Ascending aorta (tissue), 2 donors: ENCODE results near the gene NEK6. TPM values are rescaled to one million over a fixed set of nuclear protein-coding genes. Genes with fewer than 3 reads are reported as not detected.

Experiments used
- DNase-seq, 2 donors: peaks; one replicate each; pipeline ENCODE4 v3.0.0-alpha.2; 2019; ENCODE audit warnings: low spot score in 2 of 2
- H3K27ac ChIP-seq, 2 donors: fragments of 200-600 bp; sonication (generic); one replicate each; pipeline ENCODE4 v1.5.1; 2016 to 2017; ENCODE audit warnings: mild to moderate bottlenecking in 1 of 2
- H3K27me3 ChIP-seq: fragments of 200-600 bp; sonication (generic); one replicate; pipeline ENCODE4 v1.5.1; 2017
- H3K36me3 ChIP-seq, 2 donors: fragments of 200-600 bp; sonication (generic); one replicate each; pipeline ENCODE4 v1.5.1; 2016
- H3K4me1 ChIP-seq, 2 donors: fragments of 200-600 bp; sonication (generic); one replicate each; pipeline ENCODE4 v1.5.1; 2016 to 2017; ENCODE audit warnings: mild to moderate bottlenecking in 1 of 2
- H3K4me3 ChIP-seq, 2 donors: fragments of 200-600 bp; sonication (generic); one replicate each; pipeline ENCODE4 v1.5.1; 2016 to 2017; ENCODE audit warnings: mild to moderate bottlenecking in 1 of 2
- H3K9me3 ChIP-seq, 2 donors: fragments of 200-600 bp; sonication (generic); one replicate each; pipeline ENCODE4 v1.5.1; 2016
- intact Hi-C: fragments of 100-400 bp; cut with DNase I; formaldehyde crosslinking; loops from one replicate; pipeline ENCODE4 v1.15.1; 2023
- total RNA-seq: library from RNA; depleted of rRNA; stranded (reverse); fragments of >200 nt; gene quantifications from one replicate; pipeline ENCODE4 v1.1.0, GENCODE V29; 2016
- TF ChIP-seq, protein P1 (sequence below), 3 experiments: fragments of 200-600 bp in 2 of 3; fragments of 450-650 bp in 1 of 3; sonication (generic) in 2 of 3; IDR thresholded peaks; one replicate each; pipeline ENCODE4 v1.5.1; 2016 to 2019; ENCODE audit warnings: antibody characterized with exemption in 3 of 3, mild to moderate bottlenecking in 1 of 3, moderate library complexity in 1 of 3

Gene NEK6
- total RNA-seq, 1 donor from 2014 or later, result 6.7 TPM

GRCh38 chr9:124386201-124386600 lies 128.5 kb downstream of the NEK6 start:
- no peak overlapping the region for H3K27ac ChIP-seq
- intact Hi-C loops, result no loop called here
- DNase-seq, result no peak
- no peaks in the 10 kb centered on the region for H3K9me3 ChIP-seq
- H3K27me3 ChIP-seq, result no peaks in the 10 kb centered on the region
- H3K4me3 ChIP-seq, result no peak overlapping the region
- TF ChIP-seq, protein P1, sequence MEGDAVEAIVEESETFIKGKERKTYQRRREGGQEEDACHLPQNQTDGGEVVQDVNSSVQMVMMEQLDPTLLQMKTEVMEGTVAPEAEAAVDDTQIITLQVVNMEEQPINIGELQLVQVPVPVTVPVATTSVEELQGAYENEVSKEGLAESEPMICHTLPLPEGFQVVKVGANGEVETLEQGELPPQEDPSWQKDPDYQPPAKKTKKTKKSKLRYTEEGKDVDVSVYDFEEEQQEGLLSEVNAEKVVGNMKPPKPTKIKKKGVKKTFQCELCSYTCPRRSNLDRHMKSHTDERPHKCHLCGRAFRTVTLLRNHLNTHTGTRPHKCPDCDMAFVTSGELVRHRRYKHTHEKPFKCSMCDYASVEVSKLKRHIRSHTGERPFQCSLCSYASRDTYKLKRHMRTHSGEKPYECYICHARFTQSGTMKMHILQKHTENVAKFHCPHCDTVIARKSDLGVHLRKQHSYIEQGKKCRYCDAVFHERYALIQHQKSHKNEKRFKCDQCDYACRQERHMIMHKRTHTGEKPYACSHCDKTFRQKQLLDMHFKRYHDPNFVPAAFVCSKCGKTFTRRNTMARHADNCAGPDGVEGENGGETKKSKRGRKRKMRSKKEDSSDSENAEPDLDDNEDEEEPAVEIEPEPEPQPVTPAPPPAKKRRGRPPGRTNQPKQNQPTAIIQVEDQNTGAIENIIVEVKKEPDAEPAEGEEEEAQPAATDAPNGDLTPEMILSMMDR (IDR thresholded peaks at IDR 0.05), result no peak
- peaks cover 11 to 25% of the 10 kb centered on the region in 2 donors for H3K36me3 ChIP-seq
- H3K4me1 ChIP-seq, result no peaks in the 10 kb centered on the region

DNA sequence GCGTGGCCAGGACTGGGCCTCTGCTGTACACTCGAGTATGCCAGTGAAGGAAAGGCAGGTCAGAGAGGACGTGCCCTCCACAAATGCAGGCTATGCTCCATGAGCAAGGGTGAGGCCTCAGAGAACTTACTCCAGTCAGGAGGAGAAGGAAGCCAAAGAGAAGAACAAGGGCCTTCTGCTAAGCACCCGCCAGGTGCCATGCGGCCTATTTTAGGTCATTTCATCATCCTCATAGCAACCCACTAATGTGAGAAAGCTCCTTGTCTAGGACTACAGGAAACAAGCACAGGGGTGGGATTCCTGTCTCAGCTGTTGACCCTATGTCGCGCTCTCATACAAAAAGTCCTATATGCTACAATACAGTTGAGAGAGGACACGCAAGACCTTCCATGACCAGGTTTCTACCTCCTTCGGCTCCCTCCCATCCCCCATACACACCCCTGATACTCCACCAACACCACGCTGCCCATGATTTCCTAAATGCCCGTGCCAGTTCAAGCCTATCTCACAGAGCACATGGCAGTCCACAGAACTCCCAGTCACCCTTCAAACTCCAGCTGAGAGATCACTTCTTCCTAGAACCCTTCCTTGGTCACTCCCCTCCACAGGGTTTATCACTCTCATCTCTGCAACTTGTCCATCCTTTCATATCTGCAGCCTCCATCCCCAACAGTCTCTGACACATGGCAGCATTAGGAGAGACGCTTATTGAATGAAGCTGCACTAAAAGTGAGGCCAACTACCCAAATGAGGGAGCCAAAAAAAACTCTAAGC lies 130.7 kb downstream of the NEK6 start:
- DNase-seq, result no peak
- intact Hi-C loops, result no loop called here
- Histone ChIP-seq H3K4me3 (no peak overlapping the region), H3K27ac (no peak overlapping the region), H3K4me1 (peaks cover 3 to 4% of the 10 kb centered on the region in 2 donors), H3K27me3 (no peaks in the 10 kb centered on the region), H3K9me3 (no peaks in the 10 kb centered on the region), H3K36me3 (peaks cover 10 to 11% of the 10 kb centered on the region in 2 donors)
- TF ChIP-seq, protein P1 (IDR thresholded peaks at IDR 0.05), result no peak

DNA sequence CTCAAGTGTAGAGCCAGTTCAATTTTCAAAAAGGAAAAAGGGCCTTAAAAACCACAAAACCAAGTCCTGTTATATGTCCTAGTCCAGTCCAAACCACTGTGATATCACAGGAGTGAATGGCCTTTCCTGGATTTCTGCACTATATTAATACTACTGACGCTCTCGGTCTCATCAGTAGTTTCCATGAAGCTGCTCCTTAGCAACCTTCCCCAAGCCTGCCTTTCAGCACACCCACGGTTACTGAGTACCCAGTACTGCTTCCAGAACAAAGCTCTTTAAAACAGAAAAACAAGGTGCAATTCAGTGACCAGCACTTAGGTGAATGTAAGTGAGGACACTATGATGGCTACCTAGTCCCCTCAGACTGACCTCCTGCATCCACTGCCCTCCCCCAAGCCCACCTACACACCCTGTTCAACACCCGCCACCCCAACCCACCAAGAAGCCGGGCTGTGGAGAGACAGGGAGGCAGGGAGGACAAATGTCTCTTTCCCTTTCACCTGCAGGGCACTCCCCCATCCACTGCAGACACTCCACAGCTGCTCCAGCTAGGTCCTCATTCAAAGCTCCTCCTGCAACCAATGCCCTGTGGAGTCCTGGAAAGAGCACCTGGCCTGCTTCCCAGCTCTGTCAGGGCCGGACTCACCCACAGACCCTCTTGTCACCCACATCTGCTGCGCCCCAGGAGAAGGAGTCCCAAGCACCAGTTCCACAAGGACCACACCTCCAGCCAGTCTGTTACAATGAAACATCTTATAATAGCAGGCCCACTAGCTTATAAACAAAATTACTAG lies 131.6 kb downstream of the NEK6 start:
- Histone ChIP-seq H3K27me3 (no peaks in the 10 kb centered on the region), H3K4me1 (peaks cover 3 to 4% of the 10 kb centered on the region in 2 donors), H3K9me3 (no peaks in the 10 kb centered on the region)

GRCh38 chr9:124390794-124391658 lies 133.3 kb downstream of the NEK6 start:
- no peak overlapping the region for H3K4me3 ChIP-seq
- H3K9me3 ChIP-seq, result no peaks in the 10 kb centered on the region
- H3K27me3 ChIP-seq, result no peaks in the 10 kb centered on the region
- intact Hi-C loops, result loop anchor here (10.0 kb wide), 1 partner anchor 266 kb away; no protein-coding TSS in a partner anchor
- H3K27ac ChIP-seq, result no peak overlapping the region
- TF ChIP-seq, protein P1 (IDR thresholded peaks at IDR 0.05), result no peak
- peaks cover 0 to 5% of the 10 kb centered on the region in 2 donors for H3K36me3 ChIP-seq
- no peak for DNase-seq
- H3K4me1 ChIP-seq, result peaks cover 3 to 4% of the 10 kb centered on the region in 2 donors

More for the DNA sequence above, 131.6 kb downstream of the NEK6 start:
- no peak for DNase-seq
- TF ChIP-seq, protein P1 (IDR thresholded peaks at IDR 0.05), result no peak
- H3K36me3 ChIP-seq, result peaks cover 2 to 7% of the 10 kb centered on the region in 2 donors
- no peak overlapping the region for H3K4me3 ChIP-seq
- intact Hi-C loops, result no loop called here
- no peak overlapping the region for H3K27ac ChIP-seq

DNA sequence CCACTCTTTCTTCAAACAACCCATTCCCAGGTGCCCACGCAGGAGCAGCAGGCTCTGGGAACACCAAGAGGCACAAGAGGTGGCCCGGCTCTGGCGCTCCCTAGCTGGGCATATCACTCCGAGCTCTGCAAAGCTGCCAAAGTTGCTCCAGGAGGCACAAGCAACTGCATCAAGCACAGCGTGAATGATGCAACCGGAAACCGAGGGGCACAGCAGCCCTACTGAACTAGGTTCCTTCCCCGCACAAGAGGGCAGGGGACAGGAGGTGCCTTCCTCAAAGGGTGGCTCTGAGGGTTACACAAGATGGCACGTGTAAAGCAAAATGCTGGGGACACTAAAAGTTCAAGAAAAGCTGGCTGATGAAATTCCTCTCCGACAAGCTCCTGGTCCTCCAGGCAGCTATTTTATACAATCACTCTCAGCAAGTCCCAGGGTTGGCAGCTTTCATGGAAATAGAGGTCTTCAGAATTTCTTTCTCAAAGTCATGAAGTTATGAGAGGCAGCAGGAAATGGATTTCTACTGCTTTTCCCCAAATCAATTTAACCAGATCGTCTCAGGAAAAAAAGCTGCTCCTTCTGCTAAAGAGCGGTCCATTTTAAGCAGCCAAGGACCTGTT lies 134.6 kb downstream of the NEK6 start:
- DNase-seq, result no peak
- no peaks in the 10 kb centered on the region for H3K9me3 ChIP-seq
- TF ChIP-seq, protein P1 (IDR thresholded peaks at IDR 0.05), result no peak
- no peak overlapping the region for H3K27ac ChIP-seq
- peaks cover 3 to 4% of the 10 kb centered on the region in 2 donors for H3K4me1 ChIP-seq
- H3K27me3 ChIP-seq, result no peaks in the 10 kb centered on the region
- H3K4me3 ChIP-seq, result no peak overlapping the region
- peaks cover 0 to 5% of the 10 kb centered on the region in 2 donors for H3K36me3 ChIP-seq
- intact Hi-C loops, result loop anchor here (10.0 kb wide), 1 partner anchor 268 kb away; no protein-coding TSS in a partner anchor
